GM20000 (cell line): ENCODE data around the gene PXDC1.

Experiments
- DNase-seq: peaks from one replicate; pipeline ENCODE4 v3.0.0; 2012; ENCODE audit warnings: low spot score
- TF ChIP-seq, protein P1 (sequence below): IDR thresholded peaks from 2 replicates; pipeline ENCODE4 v1.5.1; 2012; ENCODE audit warnings: mild to moderate bottlenecking, control low read depth; ENCODE audit errors: extremely low read depth, missing control alignments

Gene PXDC1

DNA sequence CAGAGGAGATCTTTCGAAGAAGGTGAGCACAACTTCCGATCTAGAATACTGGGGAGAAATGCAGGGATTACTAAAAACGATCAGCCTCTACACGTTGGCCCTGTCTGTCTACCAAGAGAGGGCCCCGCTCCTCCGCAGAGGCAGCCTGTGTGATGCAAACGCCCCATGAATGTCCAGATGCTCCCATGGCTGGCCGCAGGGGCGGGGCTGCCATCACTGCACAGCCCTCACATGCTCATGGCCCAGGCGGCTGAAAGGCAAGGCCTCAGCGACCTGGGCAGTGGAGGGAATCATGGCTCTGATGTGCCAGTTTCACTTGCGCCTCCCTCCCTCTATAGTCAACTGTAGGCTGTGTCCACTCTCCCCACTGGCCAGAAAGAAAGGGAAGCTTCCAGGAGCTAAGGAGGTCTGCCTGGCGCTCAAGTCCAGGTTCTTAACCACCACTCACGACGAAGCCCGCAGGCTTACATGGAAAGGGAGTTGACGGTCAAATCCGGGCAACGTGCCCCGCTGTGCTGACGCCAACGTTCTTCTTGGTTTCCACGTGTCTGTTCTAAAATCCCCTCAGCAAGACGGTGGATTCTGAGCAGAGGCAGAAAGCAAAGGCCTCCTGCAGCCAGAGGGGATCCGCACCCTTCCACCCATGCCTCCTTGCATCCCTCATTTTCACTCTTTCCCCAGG, 14.2 kb downstream of the PXDC1 start:
- TF ChIP-seq, protein P1, sequence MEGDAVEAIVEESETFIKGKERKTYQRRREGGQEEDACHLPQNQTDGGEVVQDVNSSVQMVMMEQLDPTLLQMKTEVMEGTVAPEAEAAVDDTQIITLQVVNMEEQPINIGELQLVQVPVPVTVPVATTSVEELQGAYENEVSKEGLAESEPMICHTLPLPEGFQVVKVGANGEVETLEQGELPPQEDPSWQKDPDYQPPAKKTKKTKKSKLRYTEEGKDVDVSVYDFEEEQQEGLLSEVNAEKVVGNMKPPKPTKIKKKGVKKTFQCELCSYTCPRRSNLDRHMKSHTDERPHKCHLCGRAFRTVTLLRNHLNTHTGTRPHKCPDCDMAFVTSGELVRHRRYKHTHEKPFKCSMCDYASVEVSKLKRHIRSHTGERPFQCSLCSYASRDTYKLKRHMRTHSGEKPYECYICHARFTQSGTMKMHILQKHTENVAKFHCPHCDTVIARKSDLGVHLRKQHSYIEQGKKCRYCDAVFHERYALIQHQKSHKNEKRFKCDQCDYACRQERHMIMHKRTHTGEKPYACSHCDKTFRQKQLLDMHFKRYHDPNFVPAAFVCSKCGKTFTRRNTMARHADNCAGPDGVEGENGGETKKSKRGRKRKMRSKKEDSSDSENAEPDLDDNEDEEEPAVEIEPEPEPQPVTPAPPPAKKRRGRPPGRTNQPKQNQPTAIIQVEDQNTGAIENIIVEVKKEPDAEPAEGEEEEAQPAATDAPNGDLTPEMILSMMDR, result no peak
- DNase-seq, result no peak

DNA sequence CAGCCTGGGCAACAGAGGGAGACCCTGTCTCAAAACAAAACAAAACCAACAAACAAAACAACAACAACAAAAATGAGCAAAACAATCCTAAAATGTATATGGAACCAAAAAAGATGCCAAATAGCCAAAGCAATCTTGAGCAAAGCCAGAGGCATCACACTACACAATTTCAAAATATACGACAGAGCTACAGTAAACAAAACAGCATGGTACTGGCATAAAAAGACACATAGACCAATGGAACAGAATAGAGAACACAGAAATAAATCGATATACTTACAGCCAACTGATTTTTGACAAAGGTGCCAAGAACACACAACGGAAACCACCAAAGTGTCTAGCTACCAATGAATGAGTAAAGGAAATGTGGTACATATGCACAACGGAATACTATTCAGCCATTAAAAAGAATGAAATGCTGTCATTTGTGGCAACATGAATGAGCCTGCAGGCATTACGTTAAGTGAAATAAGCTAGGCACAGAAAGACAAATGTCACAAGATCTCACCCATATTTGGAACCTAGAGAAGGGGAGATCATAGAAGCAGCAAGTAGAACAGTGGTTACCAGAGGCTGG, 16.4 kb downstream of the PXDC1 start:
- TF ChIP-seq, protein P1, result no peak
- DNase-seq, result no peak

GRCh38 chr6:3734023-3734422, 17.5 kb downstream of the PXDC1 start:
- no peak for DNase-seq
- TF ChIP-seq, protein P1, result no peak

- TF ChIP-seq, protein P1, result no peak
- no peak for DNase-seq
These were observed 18.1 kb downstream of the PXDC1 start for GRCh38 chr6:3733321-3733925.

DNA sequence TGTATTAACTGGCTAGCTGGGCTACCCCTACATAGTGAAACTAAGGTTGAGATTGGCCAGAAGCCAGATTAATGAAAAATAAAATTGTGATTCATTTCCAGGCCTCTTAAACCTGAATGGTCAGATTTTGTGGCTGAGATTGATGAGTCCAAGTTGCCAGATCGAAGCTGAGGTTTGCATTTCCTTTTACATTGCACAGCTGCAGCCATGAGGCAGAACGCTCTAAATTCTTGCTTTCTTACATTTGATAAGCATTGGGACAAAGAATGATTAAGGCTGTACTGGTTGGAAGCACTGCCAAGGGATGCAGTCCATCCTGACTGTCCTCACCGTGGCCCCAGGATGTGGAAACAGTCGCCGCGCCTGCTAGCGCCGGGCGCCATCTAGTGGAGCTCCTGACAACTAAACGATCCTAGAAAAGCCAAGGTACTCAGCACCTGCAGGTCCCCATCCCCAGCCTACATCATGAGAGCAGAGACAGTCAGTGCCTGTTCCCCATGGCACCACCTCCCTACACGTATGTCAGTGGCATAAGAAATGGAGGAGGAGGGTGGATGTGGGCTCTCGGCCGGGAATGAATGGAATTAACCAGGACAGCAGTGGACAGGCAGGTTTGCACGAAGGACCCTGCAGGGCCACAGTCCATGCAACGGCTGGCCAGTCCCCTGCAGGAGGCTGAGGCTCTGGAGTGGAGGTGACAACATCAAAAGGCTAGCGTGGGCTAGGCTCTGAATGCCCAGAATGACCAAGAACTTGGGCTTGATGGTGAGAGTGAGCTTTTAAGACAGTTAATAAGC, 19.0 kb downstream of the PXDC1 start:
- TF ChIP-seq, protein P1, result peak; percentile 68
- DNase-seq, result peak; percentile 78

DNA sequence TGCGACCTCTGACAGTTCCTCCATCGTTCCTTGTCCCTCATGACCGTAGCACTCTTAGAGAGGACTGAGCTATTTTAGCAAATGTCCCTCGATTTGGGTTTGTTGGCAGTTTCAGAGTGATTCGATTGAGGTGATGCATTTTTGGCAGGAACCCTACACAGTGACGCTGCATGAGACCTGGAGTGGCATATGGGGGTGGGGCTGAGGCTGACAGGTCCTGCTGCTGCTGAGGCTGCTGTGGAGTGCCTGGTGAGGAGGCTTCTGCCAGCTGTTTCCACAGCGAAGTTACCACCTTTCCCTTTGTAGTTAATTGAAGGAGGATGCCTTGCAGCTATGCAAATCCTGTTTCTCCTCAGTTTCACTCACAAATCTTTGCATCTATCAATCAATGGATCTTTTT, 19.8 kb downstream of the PXDC1 start:
- TF ChIP-seq, protein P1, result no peak
- no peak for DNase-seq
